ENCODE results near the gene ZNF787.

DNA sequence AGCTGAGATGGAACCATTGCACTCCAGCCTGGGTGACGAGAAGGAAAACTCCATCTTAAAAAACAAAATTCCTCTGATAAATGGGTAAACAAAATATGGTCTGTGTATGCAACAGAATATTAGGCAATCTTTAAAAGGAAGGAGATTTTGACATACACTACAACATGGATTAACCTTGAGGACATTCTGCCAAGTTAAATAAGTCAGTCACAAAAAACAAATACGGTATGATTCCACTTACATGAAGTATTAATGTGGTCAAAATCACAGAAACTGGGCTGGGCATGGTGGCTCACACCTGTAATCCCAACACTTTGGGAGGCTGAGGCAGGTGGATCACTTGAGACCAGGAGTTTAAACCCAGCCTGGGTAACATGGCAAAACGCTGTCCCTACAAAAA is 17.0 kb upstream of the ZNF787 start:
- TF ChIP-seq, protein P1, sequence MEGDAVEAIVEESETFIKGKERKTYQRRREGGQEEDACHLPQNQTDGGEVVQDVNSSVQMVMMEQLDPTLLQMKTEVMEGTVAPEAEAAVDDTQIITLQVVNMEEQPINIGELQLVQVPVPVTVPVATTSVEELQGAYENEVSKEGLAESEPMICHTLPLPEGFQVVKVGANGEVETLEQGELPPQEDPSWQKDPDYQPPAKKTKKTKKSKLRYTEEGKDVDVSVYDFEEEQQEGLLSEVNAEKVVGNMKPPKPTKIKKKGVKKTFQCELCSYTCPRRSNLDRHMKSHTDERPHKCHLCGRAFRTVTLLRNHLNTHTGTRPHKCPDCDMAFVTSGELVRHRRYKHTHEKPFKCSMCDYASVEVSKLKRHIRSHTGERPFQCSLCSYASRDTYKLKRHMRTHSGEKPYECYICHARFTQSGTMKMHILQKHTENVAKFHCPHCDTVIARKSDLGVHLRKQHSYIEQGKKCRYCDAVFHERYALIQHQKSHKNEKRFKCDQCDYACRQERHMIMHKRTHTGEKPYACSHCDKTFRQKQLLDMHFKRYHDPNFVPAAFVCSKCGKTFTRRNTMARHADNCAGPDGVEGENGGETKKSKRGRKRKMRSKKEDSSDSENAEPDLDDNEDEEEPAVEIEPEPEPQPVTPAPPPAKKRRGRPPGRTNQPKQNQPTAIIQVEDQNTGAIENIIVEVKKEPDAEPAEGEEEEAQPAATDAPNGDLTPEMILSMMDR (IDR thresholded peaks at IDR 0.05), result no peak
- TF ChIP-seq POLR2A (IDR thresholded peaks at IDR 0.05), result no peak
- no peak for TF ChIP-seq EP300 (IDR thresholded peaks at IDR 0.05)

All from ovary (tissue), 3 donors.